Measurements from ENCODE around the gene RRAD.

The RRAD gene

DNA sequence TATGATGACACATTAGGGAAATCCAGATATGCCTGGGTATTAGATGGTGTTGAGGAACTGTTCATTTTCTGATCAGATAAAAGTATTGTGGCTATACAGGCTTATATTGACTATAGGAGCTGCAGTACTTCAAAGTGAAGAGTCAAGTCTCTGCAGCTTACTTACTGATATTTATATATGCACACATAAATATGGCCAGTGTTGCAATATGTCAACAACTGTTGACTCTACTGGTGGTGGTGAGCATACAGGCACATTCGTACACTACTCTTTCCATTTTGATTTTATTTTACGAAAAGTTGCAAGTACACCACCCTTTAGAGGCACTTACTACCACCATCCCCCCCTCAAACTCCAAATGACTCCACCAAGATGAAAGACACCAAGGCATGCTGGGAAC lies 6.3 kb upstream of the RRAD start:
- no peak for DNase-seq

DNA sequence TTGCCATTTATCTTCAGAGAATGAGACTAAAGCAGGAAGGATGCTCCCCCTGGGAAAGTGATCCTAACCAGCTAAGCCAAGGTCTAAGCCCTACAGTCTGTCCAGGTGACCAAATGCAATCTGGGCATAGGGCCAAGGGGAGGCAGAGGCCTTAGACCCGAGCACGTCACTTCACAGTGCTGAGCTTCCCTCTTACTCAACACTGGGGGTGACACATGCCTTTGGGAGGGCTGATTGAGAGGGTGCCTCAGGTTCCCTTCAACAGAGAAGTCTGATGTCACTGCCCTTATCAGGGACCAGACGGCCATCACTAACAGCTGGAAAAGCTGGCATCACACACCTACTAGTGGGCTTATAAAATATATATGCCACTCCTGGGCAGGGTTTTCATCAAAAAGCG lies 4.9 kb upstream of the RRAD start:
- no peak for DNase-seq

DNA sequence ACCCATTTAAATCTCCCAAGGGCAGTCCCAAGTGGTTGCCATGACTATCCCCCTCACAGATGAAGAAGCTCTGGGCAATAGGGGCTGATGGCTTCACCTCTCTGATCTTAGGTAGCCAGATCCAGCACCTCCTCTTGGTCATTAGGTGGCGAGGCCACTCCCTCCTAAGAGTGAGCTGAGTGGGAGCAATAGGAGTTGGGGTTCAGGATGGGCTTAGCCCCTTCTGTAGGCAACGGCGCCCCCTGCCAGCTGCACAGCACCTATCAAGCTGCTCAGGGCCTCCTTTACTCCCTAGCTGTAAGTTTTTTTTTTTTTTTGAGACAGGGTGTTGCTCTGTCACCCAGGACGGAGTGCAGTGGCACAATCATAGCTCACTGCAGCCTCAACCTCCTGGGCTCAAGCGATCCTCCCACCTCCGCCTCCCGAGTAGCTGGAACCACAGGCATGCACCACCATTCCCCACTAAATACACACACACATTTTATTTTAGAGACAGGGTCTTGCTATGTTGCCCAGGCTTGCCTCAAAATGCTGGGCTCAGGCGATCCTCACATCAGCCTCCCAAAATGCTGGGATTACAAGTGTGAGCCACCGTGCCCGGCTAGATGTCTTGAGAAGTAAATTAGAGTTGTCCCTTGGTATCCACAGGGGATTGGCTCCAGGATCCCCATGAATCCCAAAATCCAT lies 3.5 kb upstream of the RRAD start:
- DNase-seq: no peak

- DNase-seq: no peak
Measured at GRCh38 chr16:66927918-66928649, 2.7 kb upstream of the RRAD start.

DNA sequence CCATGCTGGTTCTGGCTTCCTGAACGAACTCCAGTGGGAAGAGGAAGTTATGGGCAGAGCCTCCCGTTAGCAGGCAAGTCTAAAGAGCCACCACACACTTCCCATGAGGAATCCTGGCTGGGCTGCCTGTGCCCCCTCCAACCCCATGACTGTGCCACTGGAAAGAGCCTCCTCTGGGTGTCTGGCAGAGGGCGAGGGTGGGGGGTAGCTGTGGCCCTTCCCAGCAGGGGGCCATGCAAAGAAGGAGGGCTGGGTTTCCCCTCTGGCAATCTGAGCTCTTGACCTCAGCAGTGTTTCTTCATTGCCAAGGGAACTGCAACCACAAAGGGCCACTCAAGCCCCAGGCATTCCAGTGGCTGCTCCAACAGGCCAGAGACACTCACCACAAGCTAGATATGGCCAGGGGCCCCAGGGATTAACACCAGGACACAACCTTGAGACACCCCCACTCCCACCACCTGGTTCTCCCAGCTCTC lies 1.7 kb upstream of the RRAD start:
- DNase-seq: no peak

DNA sequence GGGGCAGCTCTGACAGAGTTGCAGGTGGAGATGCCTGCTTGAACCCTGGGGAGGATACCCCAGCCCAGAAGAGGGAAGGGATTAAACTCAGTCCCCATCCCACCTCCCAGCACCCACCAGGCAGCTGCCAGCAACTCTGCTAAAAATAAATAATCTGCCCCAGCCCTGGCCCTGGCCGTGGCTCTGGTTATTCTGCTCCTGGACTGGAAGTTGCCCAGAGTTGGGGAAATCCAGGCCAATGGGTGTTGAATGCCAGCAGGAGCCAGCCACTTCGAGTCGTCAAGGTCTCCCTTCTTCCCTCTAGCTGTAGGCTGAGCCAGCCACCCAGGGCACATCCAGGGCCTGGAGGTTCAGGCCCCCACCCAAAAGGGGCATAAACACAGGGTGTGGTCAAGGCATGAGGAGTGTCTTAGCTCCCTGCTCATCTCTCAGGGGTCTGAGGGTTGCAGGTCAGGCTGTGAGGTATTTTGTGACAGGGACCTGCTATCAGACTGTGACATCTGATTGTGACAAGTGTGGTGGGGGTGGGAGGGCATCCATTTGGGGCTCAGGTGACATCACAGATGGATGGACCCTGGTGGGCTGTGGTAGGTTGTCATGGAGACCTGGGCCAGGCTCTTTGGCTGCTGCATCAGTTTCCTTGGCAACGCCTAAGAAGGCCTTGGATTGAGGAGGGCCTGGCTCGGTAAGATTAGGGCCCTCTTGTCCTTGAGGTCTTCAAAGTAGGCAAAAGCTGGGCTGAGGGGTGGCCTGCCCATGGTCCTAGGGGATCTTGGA lies 1.0 kb upstream of the RRAD start:
- DNase-seq: no peak

DNA sequence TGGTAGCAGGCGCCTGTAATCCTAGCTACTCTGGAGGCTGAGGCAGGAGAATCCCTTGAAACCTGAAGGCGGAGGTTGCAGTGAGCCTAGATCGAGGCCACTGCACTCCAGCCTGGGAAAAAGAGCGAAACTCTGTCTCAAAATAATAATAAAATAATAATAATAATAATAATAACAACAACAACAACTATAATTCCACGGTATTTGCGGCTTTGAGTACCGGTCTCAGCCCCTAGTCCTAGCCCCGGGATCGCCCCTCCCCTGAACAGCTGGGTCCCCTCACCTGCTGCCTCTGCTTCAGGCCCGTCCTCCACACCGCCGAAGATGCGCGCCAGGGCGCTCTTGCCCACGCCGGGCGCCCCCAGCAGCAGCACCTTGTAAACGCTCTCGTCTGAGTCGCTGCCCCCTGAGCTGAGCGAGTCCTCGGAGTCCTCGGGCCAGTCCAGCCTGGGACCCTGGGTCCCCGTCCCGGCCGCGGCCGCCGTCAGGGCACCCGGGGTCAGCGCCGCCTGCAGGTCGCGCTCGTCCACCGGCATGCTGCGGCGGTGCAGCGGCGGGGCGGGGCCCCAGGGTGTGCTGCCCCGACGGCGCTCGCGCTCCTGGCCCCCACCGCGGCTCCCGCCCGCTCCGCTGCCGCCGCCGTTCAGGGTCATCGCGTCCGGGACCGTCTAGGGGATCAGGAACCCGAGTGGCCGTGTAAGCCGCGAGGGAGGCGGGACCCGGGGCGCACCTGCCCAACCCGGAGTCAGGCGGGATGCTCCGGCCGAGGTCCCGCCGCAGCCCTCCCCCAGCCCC lies 611 bp downstream of the RRAD start:
- no peak for DNase-seq

GRCh38 chr16:66923866-66924265 lies 1.5 kb downstream of the RRAD start:
- peak; percentile 50 for DNase-seq

DNA sequence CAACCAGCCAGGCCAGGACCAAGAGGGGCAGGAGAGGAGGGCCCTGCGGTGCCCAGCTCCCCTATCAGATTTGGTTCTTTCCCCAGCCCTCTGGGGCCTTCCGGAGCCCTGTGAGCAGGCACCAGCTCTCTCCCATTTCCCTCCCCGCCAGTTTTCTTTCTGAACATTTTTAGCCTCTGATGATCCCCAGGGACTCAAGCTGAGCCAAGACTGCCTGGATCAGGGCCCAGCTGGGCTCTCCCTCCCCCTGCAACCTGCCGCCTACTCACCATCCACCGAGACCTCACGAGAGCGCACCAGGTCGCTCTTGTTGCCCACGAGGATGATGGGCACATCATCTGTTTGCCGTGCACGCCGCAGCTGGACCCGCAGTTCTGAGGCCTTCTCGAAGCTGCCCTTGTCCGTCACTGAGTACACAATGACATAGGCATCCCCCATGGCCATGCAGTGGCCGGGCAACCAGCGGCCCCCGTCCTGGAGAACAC lies 2.0 kb downstream of the RRAD start:
- peak; percentile 49 for DNase-seq

GRCh38 chr16:66921729-66922450 lies 3.4 kb downstream of the RRAD start:
- DNase-seq: no peak

GRCh38 chr16:66920924-66921680 lies 4.2 kb downstream of the RRAD start:
- DNase-seq: no peak

DNA sequence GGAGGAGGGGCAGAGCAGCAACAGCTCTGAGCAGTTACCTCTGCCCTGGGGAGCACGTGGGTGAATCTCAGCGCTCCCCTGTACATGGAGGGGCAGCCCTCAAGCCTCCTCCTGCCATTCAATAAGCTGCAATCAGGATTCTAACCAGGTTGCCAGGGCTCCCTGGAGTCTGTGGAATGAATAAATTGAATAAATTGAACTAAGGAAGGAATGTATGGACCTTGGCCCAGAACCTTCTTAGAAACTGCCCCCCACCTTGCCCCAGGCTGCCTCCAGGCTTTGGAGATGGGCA lies 5.1 kb downstream of the RRAD start:
- DNase-seq: no peak

GRCh38 chr16:66919569-66920298 lies 5.6 kb downstream of the RRAD start:
- no peak for DNase-seq

DNA sequence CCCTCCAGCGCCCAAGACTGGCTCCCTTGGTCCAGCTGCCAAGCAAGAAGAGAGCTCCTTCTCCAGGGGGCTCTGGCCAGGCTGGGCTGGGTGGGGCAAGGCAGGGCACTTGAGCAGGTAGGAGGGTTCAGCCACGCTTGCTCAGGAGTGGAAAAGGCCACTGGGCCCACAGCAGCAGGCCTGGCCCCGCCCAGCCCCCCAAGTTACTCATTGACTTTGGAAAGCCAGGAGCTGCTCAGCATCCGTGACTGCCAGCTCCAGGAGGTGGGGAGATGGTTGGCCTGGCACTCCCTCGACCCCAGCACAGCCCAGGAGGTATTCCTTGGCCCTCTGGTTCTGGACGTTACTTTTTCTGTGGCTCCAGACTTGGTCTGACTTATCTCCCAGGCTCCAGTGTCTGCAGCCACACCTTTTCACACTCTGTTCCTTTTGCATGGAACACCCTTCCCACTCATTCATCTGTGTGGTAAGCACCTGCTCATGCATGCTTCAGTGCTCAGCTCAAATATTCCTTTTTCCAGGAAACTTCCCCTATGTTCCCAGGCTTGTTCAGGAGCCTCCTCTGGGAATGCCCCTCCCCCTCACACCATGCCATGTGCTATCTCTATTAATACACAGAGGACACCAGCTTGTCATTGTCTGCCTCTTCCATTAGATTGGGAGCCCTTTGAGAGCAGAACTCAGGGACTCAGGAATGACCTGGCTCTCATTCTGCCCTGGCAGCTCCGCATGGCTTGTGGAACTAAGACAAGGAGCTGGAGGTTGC lies 6.3 kb downstream of the RRAD start, which contains the start of gene CDH16:
Gene CDH16, minus strand, starts transcription at position 83 of the 766 bp plus-strand sequence. CDS start 820 bp downstream, outside the sequence.
- no peak for DNase-seq

DNA sequence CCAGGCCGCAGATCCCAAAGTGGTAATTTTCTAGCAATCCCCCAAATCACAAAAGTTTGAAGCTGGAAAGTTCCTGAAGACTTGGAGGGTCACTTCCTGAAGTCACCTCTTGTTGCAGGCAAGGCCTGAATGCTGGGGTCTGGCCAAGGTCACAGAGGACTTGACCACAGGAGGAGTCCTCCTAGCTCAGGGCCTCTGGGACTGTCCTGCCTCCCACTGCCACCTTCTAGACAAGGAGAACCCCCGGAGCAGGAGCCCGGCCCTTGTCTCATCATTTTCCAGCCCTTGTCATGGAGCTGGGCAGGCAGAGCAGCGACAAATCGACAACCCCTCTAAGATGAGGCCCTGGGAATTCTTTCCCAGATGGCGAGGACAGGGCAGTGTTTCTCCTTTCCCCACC lies 7.0 kb downstream of the RRAD start:
- DNase-seq: no peak

DNA sequence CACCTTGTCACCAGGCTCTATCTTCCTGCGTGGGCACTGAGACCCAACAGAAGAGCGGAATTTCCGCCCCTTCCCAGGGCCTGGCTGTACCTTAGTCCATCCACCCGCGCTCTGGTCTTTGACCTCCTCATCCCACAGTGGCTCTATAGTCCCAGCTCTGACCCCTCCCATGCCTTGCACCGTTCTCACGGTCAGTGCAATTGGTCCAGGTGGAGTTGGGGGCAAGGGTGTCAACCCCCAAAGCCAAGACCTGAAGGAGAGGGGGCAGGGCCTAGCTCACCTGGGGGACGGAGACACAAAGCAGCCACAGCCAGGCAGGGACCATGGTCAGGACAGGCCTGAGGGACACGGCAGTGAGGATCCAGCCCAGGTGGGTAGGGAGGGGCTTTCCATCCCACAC lies 7.6 kb downstream of the RRAD start:
- no peak for DNase-seq

DNA sequence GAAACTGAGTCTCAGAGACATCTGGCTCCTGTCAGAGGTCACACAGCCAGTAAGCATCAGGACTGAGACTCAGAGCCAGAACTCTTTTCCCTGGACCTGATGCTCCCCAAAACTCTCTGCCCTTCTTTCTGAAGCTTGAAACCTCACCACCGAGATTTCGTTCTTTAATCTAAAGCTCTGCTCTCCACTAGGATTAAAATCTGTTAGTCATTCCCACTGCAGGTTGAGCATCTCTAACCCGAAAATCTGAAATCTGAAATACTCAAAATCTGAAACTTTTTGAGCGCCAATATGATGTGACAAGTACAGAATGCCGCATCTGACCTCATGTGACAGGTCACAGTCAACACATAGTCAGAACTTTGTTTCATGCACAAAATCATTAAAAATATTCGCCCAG lies 8.8 kb downstream of the RRAD start:
- no peak for DNase-seq

GRCh38 chr16:66915041-66915440 lies 10.3 kb downstream of the RRAD start:
- DNase-seq: no peak

- DNase-seq: no peak
Measured at GRCh38 chr16:66914541-66914940, 10.8 kb downstream of the RRAD start.

DNA sequence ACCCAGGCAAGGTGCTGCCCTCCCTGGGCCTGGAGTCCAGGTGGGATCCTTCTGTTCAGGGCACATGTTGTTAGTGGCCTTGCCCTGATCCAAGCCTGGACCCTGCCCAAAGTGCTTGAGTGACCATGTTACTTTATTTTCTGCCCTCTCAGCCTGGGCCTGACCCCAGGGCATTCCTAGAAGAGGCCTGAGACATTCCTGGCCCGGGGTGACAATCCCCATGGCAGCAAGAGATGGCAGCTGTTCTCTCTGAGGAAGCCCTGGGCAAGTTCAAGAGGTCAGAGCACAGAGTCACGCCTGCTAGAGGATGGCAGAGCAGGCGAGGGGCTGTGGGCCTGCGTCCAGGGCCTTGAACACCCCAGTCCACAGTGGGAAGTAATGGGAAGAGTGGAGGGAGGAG lies 11.6 kb downstream of the RRAD start:
- DNase-seq: no peak
